Measurements from ENCODE around the gene SMIM11.

The SMIM11 gene

GRCh38 chr21:34360488-34361241, 14.6 kb upstream of the SMIM11 start:
- Histone ChIP-seq H2AFZ (ENCODE audit: low read depth) (peak overlapping the region; percentile 80; the same call in 1 of the 2 replicates), H3K36me3 (ENCODE audit: insufficient read depth) (no peaks in the 10 kb centered on the region), H3K4me1 (ENCODE audit: low read depth, poor library complexity, severe bottlenecking) (peaks cover 10% of the 10 kb centered on the region), H3K4me2 (no peak overlapping the region), H3K27ac (no peak overlapping the region), H4K20me1 (ENCODE audit: insufficient read depth) (no peaks in the 10 kb centered on the region), H3K27me3 (ENCODE audit: insufficient read depth, low read depth) (no peaks in the 10 kb centered on the region), H3K9ac (no peak overlapping the region), H3K4me3 (IDR thresholded peaks at IDR 0.05; ENCODE audit: insufficient read depth, low read depth, low read length) (no peak overlapping the region), H3K79me2 (ENCODE audit: insufficient read depth, low read depth) (no peaks in the 10 kb centered on the region)
- no peak for TF ChIP-seq CTCF (conservative IDR thresholded peaks at IDR 0.05; ENCODE audit: low read depth, low read length)

GRCh38 chr21:34362136-34362444, 13.2 kb upstream of the SMIM11 start:
- no peaks in the 10 kb centered on the region for H3K36me3 ChIP-seq (ENCODE audit: insufficient read depth)
- H4K20me1 ChIP-seq (ENCODE audit: insufficient read depth), result no peaks in the 10 kb centered on the region
- peaks cover 10% of the 10 kb centered on the region for H3K4me1 ChIP-seq (ENCODE audit: low read depth, poor library complexity, severe bottlenecking)
- no peak overlapping the region for H3K27ac ChIP-seq
- TF ChIP-seq CTCF (conservative IDR thresholded peaks at IDR 0.05; ENCODE audit: low read depth, low read length), result peak; percentile 58
- H3K4me2 ChIP-seq, result peak overlapping the region; percentile 30
- no peaks in the 10 kb centered on the region for H3K79me2 ChIP-seq (ENCODE audit: insufficient read depth, low read depth)
- H3K9ac ChIP-seq, result no peak overlapping the region
- peak overlapping the region; percentile 80 for H2AFZ ChIP-seq (ENCODE audit: low read depth)
- H3K4me3 ChIP-seq (IDR thresholded peaks at IDR 0.05; ENCODE audit: insufficient read depth, low read depth, low read length), result no peak overlapping the region
- H3K27me3 ChIP-seq (ENCODE audit: insufficient read depth, low read depth), result no peaks in the 10 kb centered on the region

GRCh38 chr21:34362670-34363069, 12.6 kb upstream of the SMIM11 start:
- Histone ChIP-seq H3K4me2 (no peak overlapping the region), H4K20me1 (ENCODE audit: insufficient read depth) (no peaks in the 10 kb centered on the region), H2AFZ (ENCODE audit: low read depth) (peak overlapping the region; percentile 80), H3K4me3 (IDR thresholded peaks at IDR 0.05; ENCODE audit: insufficient read depth, low read depth, low read length) (no peak overlapping the region), H3K27me3 (ENCODE audit: insufficient read depth, low read depth) (no peaks in the 10 kb centered on the region), H3K4me1 (ENCODE audit: low read depth, poor library complexity, severe bottlenecking) (peaks cover 10% of the 10 kb centered on the region), H3K27ac (no peak overlapping the region), H3K79me2 (ENCODE audit: insufficient read depth, low read depth) (no peaks in the 10 kb centered on the region), H3K9ac (no peak overlapping the region), H3K36me3 (ENCODE audit: insufficient read depth) (no peaks in the 10 kb centered on the region)
- no peak for TF ChIP-seq CTCF (conservative IDR thresholded peaks at IDR 0.05; ENCODE audit: low read depth, low read length)

- Histone ChIP-seq H2AFZ (ENCODE audit: low read depth) (no peak within 1 kb of the TSS), H4K20me1 (ENCODE audit: insufficient read depth) (no peaks in the 10 kb centered on the region), H3K79me2 (ENCODE audit: insufficient read depth, low read depth) (no peaks in the 10 kb centered on the region), H3K27ac (no peak within 1 kb of the TSS), H3K4me3 (IDR thresholded peaks at IDR 0.05; ENCODE audit: insufficient read depth, low read depth, low read length) (no peak within 1 kb of the TSS), H3K4me2 (no peak within 1 kb of the TSS), H3K36me3 (ENCODE audit: insufficient read depth) (no peaks in the 10 kb centered on the region), H3K4me1 (ENCODE audit: low read depth, poor library complexity, severe bottlenecking) (peaks cover 10% of the 10 kb centered on the region), H3K9ac (no peak within 1 kb of the TSS), H3K27me3 (ENCODE audit: insufficient read depth, low read depth) (no peaks in the 10 kb centered on the region)
- no peak for TF ChIP-seq CTCF (conservative IDR thresholded peaks at IDR 0.05; ENCODE audit: low read depth, low read length)
These were observed 11.6 kb upstream of the SMIM11 start, which contains the start of gene KCNE2 for GRCh38 chr21:34363733-34364132. Gene KCNE2, plus strand, starts transcription at chr21:34364006. Its CDS starts 6,473 bp downstream, at chr21:34370479.

All from KMS-11 (cell line).